Measurements from ENCODE around the gene PNPLA2.

PNPLA2 gene

DNA sequence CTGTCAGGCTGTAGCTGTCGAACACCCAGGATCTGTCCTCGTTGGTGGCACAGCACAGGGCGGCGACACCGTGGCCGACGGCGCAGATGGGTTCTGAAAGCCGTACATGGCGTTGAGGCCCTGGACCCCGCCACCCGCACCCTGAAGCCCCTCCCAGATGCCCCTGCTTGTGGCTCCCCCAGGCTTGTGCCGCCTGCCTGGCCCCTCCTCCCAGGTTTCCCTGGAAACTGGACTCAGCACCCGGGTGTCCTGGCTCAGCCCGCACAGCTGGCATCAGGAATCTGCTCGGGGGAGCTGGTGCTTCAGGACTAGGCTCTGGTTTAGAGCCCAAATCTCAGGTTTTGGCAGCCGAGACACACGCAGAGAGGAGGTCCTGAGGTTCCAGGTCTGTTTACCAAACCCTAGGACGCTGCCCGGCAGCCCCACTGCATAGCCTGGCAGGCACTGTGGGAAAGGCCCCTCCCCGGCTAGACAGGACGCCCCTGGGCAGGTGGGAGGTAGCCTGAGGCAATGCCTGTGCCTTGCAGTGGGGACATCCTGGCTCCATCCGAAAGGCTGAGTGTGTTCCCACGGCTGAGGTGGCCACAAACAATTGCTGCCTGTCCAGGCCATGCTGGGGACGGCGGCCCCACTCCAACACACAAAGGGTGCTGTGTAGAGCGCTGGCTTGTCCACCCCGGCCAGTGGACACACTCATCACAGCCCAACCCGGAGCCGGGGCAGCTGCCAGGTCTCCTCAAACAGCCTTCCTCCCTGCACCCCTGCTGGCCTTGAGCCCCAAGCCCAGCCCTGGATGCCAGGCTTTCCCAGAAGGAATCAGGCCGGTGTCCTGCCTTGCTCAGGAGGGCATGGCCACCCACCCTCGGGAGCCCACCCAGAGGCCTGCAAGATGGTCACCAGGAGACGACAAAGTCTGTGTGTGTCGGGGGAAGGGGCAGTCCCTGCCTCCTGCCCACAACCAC lies 46.0 kb upstream of the PNPLA2 start:
- no peak overlapping the region for H3K4me3 ChIP-seq (IDR thresholded peaks at IDR 0.05; ENCODE audit: insufficient read depth, low read depth, low read length)
- peaks cover 7% of the 10 kb centered on the region for H3K4me1 ChIP-seq (ENCODE audit: low read depth, poor library complexity, severe bottlenecking)
- H2AFZ ChIP-seq (ENCODE audit: low read depth), result no peak overlapping the region
- H3K4me2 ChIP-seq, result no peak overlapping the region
- H3K36me3 ChIP-seq (ENCODE audit: insufficient read depth), result no peaks in the 10 kb centered on the region
- H3K27me3 ChIP-seq (ENCODE audit: insufficient read depth, low read depth), result no peaks in the 10 kb centered on the region
- TF ChIP-seq, protein P1, sequence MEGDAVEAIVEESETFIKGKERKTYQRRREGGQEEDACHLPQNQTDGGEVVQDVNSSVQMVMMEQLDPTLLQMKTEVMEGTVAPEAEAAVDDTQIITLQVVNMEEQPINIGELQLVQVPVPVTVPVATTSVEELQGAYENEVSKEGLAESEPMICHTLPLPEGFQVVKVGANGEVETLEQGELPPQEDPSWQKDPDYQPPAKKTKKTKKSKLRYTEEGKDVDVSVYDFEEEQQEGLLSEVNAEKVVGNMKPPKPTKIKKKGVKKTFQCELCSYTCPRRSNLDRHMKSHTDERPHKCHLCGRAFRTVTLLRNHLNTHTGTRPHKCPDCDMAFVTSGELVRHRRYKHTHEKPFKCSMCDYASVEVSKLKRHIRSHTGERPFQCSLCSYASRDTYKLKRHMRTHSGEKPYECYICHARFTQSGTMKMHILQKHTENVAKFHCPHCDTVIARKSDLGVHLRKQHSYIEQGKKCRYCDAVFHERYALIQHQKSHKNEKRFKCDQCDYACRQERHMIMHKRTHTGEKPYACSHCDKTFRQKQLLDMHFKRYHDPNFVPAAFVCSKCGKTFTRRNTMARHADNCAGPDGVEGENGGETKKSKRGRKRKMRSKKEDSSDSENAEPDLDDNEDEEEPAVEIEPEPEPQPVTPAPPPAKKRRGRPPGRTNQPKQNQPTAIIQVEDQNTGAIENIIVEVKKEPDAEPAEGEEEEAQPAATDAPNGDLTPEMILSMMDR (conservative IDR thresholded peaks at IDR 0.05; ENCODE audit: low read depth, low read length), result no peak
- no peak overlapping the region for H3K9ac ChIP-seq
- peaks cover 42% of the 10 kb centered on the region for H3K79me2 ChIP-seq (ENCODE audit: insufficient read depth, low read depth)
- no peaks in the 10 kb centered on the region for H4K20me1 ChIP-seq (ENCODE audit: insufficient read depth)
- H3K27ac ChIP-seq, result no peak overlapping the region

DNA sequence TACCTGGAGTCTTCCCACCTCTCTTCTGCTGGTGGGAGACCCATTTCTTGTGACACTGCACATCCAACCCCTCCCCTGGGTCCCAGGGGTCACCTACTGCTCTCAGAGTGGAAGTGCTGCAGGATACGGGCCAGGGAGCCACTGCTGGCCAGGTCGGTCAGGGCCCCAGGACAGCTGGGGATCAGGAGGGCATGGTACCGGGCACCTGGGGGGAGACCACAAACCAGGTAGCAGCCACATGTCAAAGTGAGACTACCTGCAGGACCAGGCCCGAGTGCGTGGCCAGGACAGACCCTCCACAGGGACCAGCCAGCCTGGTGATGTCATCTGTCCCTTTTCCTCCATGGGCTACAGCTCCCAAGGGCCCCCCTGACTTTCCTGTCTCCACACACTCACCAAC lies 45.3 kb upstream of the PNPLA2 start:
- Histone ChIP-seq H2AFZ (ENCODE audit: low read depth) (no peak overlapping the region), H3K4me3 (IDR thresholded peaks at IDR 0.05; ENCODE audit: insufficient read depth, low read depth, low read length) (no peak overlapping the region), H3K9ac (no peak overlapping the region), H3K27me3 (ENCODE audit: insufficient read depth, low read depth) (no peaks in the 10 kb centered on the region), H3K36me3 (ENCODE audit: insufficient read depth) (no peaks in the 10 kb centered on the region), H3K27ac (no peak overlapping the region), H3K4me2 (no peak overlapping the region), H3K4me1 (ENCODE audit: low read depth, poor library complexity, severe bottlenecking) (peaks cover 9% of the 10 kb centered on the region), H3K79me2 (ENCODE audit: insufficient read depth, low read depth) (peaks cover 42% of the 10 kb centered on the region), H4K20me1 (ENCODE audit: insufficient read depth) (no peaks in the 10 kb centered on the region)
- TF ChIP-seq, protein P1 (conservative IDR thresholded peaks at IDR 0.05; ENCODE audit: low read depth, low read length), result no peak

GRCh38 chr11:773830-774229 lies 44.9 kb upstream of the PNPLA2 start:
- H4K20me1 ChIP-seq (ENCODE audit: insufficient read depth), result no peaks in the 10 kb centered on the region
- H3K27ac ChIP-seq, result no peak overlapping the region
- no peaks in the 10 kb centered on the region for H3K36me3 ChIP-seq (ENCODE audit: insufficient read depth)
- H3K79me2 ChIP-seq (ENCODE audit: insufficient read depth, low read depth), result peaks cover 42% of the 10 kb centered on the region
- H3K9ac ChIP-seq, result no peak overlapping the region
- H3K4me2 ChIP-seq, result no peak overlapping the region
- no peak overlapping the region for H3K4me3 ChIP-seq (IDR thresholded peaks at IDR 0.05; ENCODE audit: insufficient read depth, low read depth, low read length)
- peaks cover 12% of the 10 kb centered on the region for H3K4me1 ChIP-seq (ENCODE audit: low read depth, poor library complexity, severe bottlenecking)
- no peaks in the 10 kb centered on the region for H3K27me3 ChIP-seq (ENCODE audit: insufficient read depth, low read depth)
- TF ChIP-seq, protein P1 (conservative IDR thresholded peaks at IDR 0.05; ENCODE audit: low read depth, low read length), result no peak
- no peak overlapping the region for H2AFZ ChIP-seq (ENCODE audit: low read depth)

DNA sequence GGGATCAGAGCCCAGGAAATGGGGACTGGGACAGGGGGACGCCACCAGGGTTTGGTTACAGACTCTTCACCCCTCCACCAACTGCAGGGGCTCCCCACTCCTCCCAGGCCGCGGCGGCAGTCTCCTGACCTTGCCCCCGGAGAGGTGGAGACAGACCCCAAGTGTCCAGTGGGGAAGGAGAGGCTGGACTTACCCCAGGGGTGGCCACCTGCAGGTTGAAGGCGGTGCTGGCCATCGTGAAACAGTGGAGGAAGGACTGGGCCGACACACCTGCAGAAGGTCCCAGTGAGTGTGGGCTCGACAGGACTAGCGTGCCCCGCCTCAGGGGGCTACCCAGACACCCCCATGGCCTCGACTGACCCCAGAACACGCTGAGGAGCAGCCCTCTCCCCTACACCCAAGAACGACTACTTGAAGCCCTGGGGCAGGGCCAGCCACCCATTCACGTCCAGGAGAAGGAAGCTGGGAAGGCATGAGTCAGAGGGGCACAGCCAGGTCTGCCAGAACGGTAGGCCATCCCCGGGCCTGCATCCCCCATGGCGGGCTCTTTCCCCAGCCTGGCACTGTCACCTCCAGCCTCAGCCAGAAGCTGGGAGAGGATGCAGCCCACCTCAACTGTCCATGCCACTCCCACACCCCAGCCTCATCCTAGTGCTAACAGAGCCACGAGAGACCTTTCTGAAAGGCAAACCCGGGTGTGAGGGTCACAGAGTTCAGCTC lies 43.7 kb upstream of the PNPLA2 start:
- H3K27me3 ChIP-seq (ENCODE audit: insufficient read depth, low read depth), result no peaks in the 10 kb centered on the region
- no peaks in the 10 kb centered on the region for H4K20me1 ChIP-seq (ENCODE audit: insufficient read depth)
- TF ChIP-seq, protein P1 (conservative IDR thresholded peaks at IDR 0.05; ENCODE audit: low read depth, low read length), result no peak
- H3K4me2 ChIP-seq, result no peak overlapping the region
- no peak overlapping the region for H3K4me3 ChIP-seq (IDR thresholded peaks at IDR 0.05; ENCODE audit: insufficient read depth, low read depth, low read length)
- H2AFZ ChIP-seq (ENCODE audit: low read depth), result no peak overlapping the region
- H3K9ac ChIP-seq, result no peak overlapping the region
- H3K36me3 ChIP-seq (ENCODE audit: insufficient read depth), result no peaks in the 10 kb centered on the region
- H3K4me1 ChIP-seq (ENCODE audit: low read depth, poor library complexity, severe bottlenecking), result peaks cover 12% of the 10 kb centered on the region
- H3K79me2 ChIP-seq (ENCODE audit: insufficient read depth, low read depth), result peaks cover 42% of the 10 kb centered on the region
- no peak overlapping the region for H3K27ac ChIP-seq

All from KMS-11 (cell line).